Subcutaneous abdominal adipose tissue (tissue), 5 donors: ENCODE measurements around the gene CMKLR1.

Experiments
- H3K27ac ChIP-seq: one replicate; pipeline ENCODE4 v1.7.0; 2013; ENCODE audit warnings: low read depth, mild to moderate bottlenecking, inconsistent platforms, low read length, moderate library complexity
- H3K27me3 ChIP-seq, 5 donors: one replicate each; pipeline ENCODE4 v1.7.0; 2013; ENCODE audit warnings: low read length in 5 of 5, inconsistent platforms in 1 of 5; ENCODE audit not compliant: control insufficient read depth in 5 of 5, insufficient read depth in 4 of 5
- H3K36me3 ChIP-seq, 5 donors: one replicate each; pipeline ENCODE4 v1.7.0; 2013; ENCODE audit warnings: low read length in 5 of 5; ENCODE audit not compliant: control insufficient read depth in 5 of 5, insufficient read depth in 5 of 5
- H3K4me1 ChIP-seq, 5 donors: one replicate each; pipeline ENCODE4 v1.7.0; 2013; ENCODE audit warnings: low read length in 5 of 5, mild to moderate bottlenecking in 3 of 5, moderate library complexity in 1 of 5; ENCODE audit not compliant: control insufficient read depth in 5 of 5, insufficient read depth in 5 of 5
- H3K4me3 ChIP-seq, 5 donors: one replicate each; pipeline ENCODE4 v1.7.0; 2013; ENCODE audit warnings: low read length in 5 of 5, low read depth in 1 of 5
- H3K9ac ChIP-seq, 5 donors: one replicate each; pipeline ENCODE4 v1.7.0; 2013; ENCODE audit warnings: low read length in 5 of 5, mild to moderate bottlenecking in 4 of 5, moderate library complexity in 3 of 5
- H3K9me3 ChIP-seq, 5 donors: one replicate each; pipeline ENCODE4 v1.7.0; 2013; ENCODE audit warnings: low read length in 5 of 5; ENCODE audit not compliant: control insufficient read depth in 5 of 5
- donor health status: healthy.
- donor health status: healthy.
- donor health status: healthy.
- donor health status: healthy.
- donor health status: healthy.

CMKLR1 gene

GRCh38 chr12:108289350-108290161, 49.6 kb downstream of the CMKLR1 start:
- no peak overlapping the region for H3K27ac ChIP-seq
- peaks cover 0 to 9% (median 0%) of the 10 kb centered on the region in 5 donors for H3K27me3 ChIP-seq
- H3K4me1 ChIP-seq, result peaks cover 0 to 29% (median 16%) of the 10 kb centered on the region in 5 donors
- no peaks in the 10 kb centered on the region for H3K9me3 ChIP-seq
- H3K4me3 ChIP-seq, result no peak overlapping the region
- peaks cover 0 to 33% (median 8%) of the 10 kb centered on the region in 5 donors for H3K36me3 ChIP-seq
- H3K9ac ChIP-seq, result no peak overlapping the region

- H3K4me1 ChIP-seq, result peaks cover 0 to 39% (median 20%) of the 10 kb centered on the region in 5 donors
- H3K9me3 ChIP-seq, result no peaks in the 10 kb centered on the region
Measured at GRCh38 chr12:108287227-108287626, 51.9 kb downstream of the CMKLR1 start.

GRCh38 chr12:108285016-108285415, 54.1 kb downstream of the CMKLR1 start:
- Histone ChIP-seq H3K27ac (no peak overlapping the region), H3K36me3 (peaks cover 0 to 3% (median 0%) of the 10 kb centered on the region in 5 donors), H3K4me1 (peaks cover 0 to 32% (median 18%) of the 10 kb centered on the region in 5 donors), H3K4me3 (no peak overlapping the region), H3K27me3 (peaks cover 0 to 5% (median 3%) of the 10 kb centered on the region in 5 donors), H3K9me3 (no peaks in the 10 kb centered on the region), H3K9ac (no peak overlapping the region)

More at GRCh38 chr12:108287227-108287626, 51.9 kb downstream of the CMKLR1 start:
- H3K27ac ChIP-seq, result no peak overlapping the region
- H3K36me3 ChIP-seq, result peaks cover 0 to 20% (median 4%) of the 10 kb centered on the region in 5 donors
- no peak overlapping the region for H3K4me3 ChIP-seq
- no peak overlapping the region for H3K9ac ChIP-seq
- H3K27me3 ChIP-seq, result peaks cover 0 to 6% (median 0%) of the 10 kb centered on the region in 5 donors

- H3K9ac ChIP-seq, result no peak overlapping the region
- no peak overlapping the region for H3K27ac ChIP-seq
- peaks cover 0 to 5% (median 3%) of the 10 kb centered on the region in 5 donors for H3K27me3 ChIP-seq
- H3K4me3 ChIP-seq, result no peak overlapping the region
- H3K9me3 ChIP-seq, result no peaks in the 10 kb centered on the region
- H3K36me3 ChIP-seq, result no peaks in the 10 kb centered on the region
- H3K4me1 ChIP-seq, result peaks cover 0 to 23% (median 9%) of the 10 kb centered on the region in 5 donors
Measured at GRCh38 chr12:108284163-108284562, 54.9 kb downstream of the CMKLR1 start.

- Histone ChIP-seq H3K36me3 (no peaks in the 10 kb centered on the region), H3K4me1 (peaks cover 0 to 13% (median 4%) of the 10 kb centered on the region in 5 donors), H3K9me3 (no peaks in the 10 kb centered on the region), H3K27me3 (peaks cover 0 to 3% (median 0%) of the 10 kb centered on the region in 5 donors), H3K4me3 (no peak overlapping the region), H3K9ac (no peak overlapping the region), H3K27ac (no peak overlapping the region)
Measured at GRCh38 chr12:108282676-108283075, 56.4 kb downstream of the CMKLR1 start.

GRCh38 chr12:108282160-108282559, 57.0 kb downstream of the CMKLR1 start:
- Histone ChIP-seq H3K9ac (no peak overlapping the region), H3K4me1 (peaks cover 0 to 13% (median 4%) of the 10 kb centered on the region in 5 donors), H3K27ac (no peak overlapping the region), H3K36me3 (no peaks in the 10 kb centered on the region), H3K27me3 (peaks cover 0 to 3% (median 0%) of the 10 kb centered on the region in 5 donors), H3K9me3 (no peaks in the 10 kb centered on the region), H3K4me3 (no peak overlapping the region)

GRCh38 chr12:108277613-108278012, 61.5 kb downstream of the CMKLR1 start:
- H3K27me3 ChIP-seq, result peaks cover 0 to 3% (median 2%) of the 10 kb centered on the region in 5 donors
- no peak overlapping the region for H3K9ac ChIP-seq
- no peaks in the 10 kb centered on the region for H3K36me3 ChIP-seq
- H3K4me1 ChIP-seq, result peaks cover 0 to 6% (median 4%) of the 10 kb centered on the region in 5 donors
- H3K27ac ChIP-seq, result no peak overlapping the region
- H3K9me3 ChIP-seq, result peaks cover 0 to 5% (median 0%) of the 10 kb centered on the region in 5 donors
- no peak overlapping the region for H3K4me3 ChIP-seq

- H3K4me1 ChIP-seq, result peaks cover 0 to 11% (median 0%) of the 10 kb centered on the region in 5 donors
- H3K4me3 ChIP-seq, result no peak overlapping the region
- H3K27me3 ChIP-seq, result peaks cover 0 to 2% (median 0%) of the 10 kb centered on the region in 5 donors
- H3K27ac ChIP-seq, result no peak overlapping the region
- no peaks in the 10 kb centered on the region for H3K36me3 ChIP-seq
- no peak overlapping the region for H3K9ac ChIP-seq
- peaks cover 0 to 5% (median 0%) of the 10 kb centered on the region in 5 donors for H3K9me3 ChIP-seq
Measured at GRCh38 chr12:108273217-108273616, 65.9 kb downstream of the CMKLR1 start.

GRCh38 chr12:108271951-108272872, 66.9 kb downstream of the CMKLR1 start:
- Histone ChIP-seq H3K4me1 (peaks cover 0 to 11% (median 0%) of the 10 kb centered on the region in 5 donors), H3K9ac (no peak overlapping the region), H3K4me3 (no peak overlapping the region), H3K27me3 (peaks cover 0 to 2% (median 0%) of the 10 kb centered on the region in 5 donors), H3K27ac (no peak overlapping the region), H3K9me3 (peaks cover 0 to 5% (median 0%) of the 10 kb centered on the region in 5 donors), H3K36me3 (no peaks in the 10 kb centered on the region)
